ENCODE measurements around the gene GOLGA6L9. TPM values are rescaled to one million over a fixed set of nuclear protein-coding genes. Genes with fewer than 3 reads are reported as not detected.
"Not testable (repeated sequence)": the region's sequence is repeated elsewhere in the genome, so short reads cannot be mapped to it uniquely, and the experiment has no call there.

Gene GOLGA6L9
- total RNA-seq, 2 experiments from 2014 or later, result 1.3 to 1.8 TPM

DNA sequence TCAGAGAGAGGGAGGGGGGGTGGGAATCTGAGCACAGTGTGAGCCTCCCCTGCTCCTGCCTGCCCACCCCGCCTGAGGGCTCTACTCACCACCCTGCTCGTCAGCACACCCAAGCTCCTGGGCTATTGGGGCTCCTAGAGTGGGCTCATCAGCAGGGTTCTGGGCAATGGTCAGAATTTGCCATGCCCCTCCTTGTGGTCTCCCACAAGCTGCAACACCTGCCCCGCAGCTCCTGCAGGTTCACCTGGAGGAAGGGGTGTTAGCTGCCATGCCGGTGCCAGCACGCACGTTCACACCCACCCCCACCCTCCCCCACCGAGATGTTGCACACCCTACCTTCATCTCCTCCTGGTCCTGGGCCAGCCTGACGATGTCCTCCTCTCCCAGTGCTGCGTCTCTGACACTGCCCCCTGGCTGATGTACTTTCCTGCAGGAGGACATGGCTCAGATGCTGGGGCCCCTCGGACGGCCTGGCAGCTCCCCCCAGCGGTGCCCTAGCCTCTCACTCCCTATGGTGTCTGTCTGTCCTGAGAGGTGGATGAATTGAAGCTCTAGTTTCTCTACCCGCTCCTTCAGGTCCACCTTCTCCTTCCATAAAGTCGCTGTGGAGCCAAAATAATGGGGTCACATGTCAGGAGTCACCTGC, 47.2 kb downstream of the GOLGA6L9 start:
- H3K4me1 Mint-ChIP-seq; CTCF ChIA-PET; H3K27ac Mint-ChIP-seq; H3K36me3 Mint-ChIP-seq (ENCODE audit: low read depth); H3K9me3 Mint-ChIP-seq; H3K27me3 Mint-ChIP-seq; POLR2A ChIA-PET; DNase-seq; H3K4me3 Mint-ChIP-seq: not testable (repeated sequence)

GRCh38 chr15:82477343-82478057, 47.9 kb downstream of the GOLGA6L9 start:
- H3K27me3 Mint-ChIP-seq; H3K4me1 Mint-ChIP-seq; POLR2A ChIA-PET; CTCF ChIA-PET; H3K27ac Mint-ChIP-seq; H3K36me3 Mint-ChIP-seq (ENCODE audit: low read depth); H3K4me3 Mint-ChIP-seq; DNase-seq; H3K9me3 Mint-ChIP-seq: not testable (repeated sequence)

Other genes with a start within 250 kb of the GOLGA6L9 start
- 10 to 100 TPM; 28.4 to 31.6 TPM for gene EFL1, start 167.1 kb upstream of the GOLGA6L9 start, total RNA-seq
- gene SAXO2, start 167.0 kb upstream of the GOLGA6L9 start, total RNA-seq, result 10 to 100 TPM; 13.9 to 14.3 TPM
- gene GOLGA6L10, start 80.3 kb upstream of the GOLGA6L9 start, total RNA-seq, result under 1 TPM; 0.54 to 0.97 TPM
- 1,000 to 10,000 TPM; 1,680 to 1,976 TPM for gene RPS17, start 110.6 kb downstream of the GOLGA6L9 start, total RNA-seq
- not detected for gene CPEB1, start 217.5 kb downstream of the GOLGA6L9 start, total RNA-seq